ENCODE results near the gene CYB5D1.

- TF ChIP-seq EZH2 (IDR thresholded peaks at IDR 0.05; ENCODE audit: borderline replicate concordance) (no peak), EZH2phosphoT487 (IDR thresholded peaks at IDR 0.05; ENCODE audit: low read depth, severe bottlenecking, unreplicated experiment) (no peak)
Measured at GRCh38 chr17:7856811-7857712, 741 bp upstream of the CYB5D1 start, which contains the start of gene NAA38.
